Iris pigment epithelial cell (primary cell): ENCODE data around the gene PFDN6.
"Not testable (repeated sequence)": the region's sequence is repeated elsewhere in the genome, so short reads cannot be mapped to it uniquely, and the experiment has no call there.

Source experiments
- DNase-seq: peaks from one replicate; pipeline ENCODE4 v3.0.0-alpha.2; 2011; ENCODE audit warnings: low read depth

Gene PFDN6

DNA sequence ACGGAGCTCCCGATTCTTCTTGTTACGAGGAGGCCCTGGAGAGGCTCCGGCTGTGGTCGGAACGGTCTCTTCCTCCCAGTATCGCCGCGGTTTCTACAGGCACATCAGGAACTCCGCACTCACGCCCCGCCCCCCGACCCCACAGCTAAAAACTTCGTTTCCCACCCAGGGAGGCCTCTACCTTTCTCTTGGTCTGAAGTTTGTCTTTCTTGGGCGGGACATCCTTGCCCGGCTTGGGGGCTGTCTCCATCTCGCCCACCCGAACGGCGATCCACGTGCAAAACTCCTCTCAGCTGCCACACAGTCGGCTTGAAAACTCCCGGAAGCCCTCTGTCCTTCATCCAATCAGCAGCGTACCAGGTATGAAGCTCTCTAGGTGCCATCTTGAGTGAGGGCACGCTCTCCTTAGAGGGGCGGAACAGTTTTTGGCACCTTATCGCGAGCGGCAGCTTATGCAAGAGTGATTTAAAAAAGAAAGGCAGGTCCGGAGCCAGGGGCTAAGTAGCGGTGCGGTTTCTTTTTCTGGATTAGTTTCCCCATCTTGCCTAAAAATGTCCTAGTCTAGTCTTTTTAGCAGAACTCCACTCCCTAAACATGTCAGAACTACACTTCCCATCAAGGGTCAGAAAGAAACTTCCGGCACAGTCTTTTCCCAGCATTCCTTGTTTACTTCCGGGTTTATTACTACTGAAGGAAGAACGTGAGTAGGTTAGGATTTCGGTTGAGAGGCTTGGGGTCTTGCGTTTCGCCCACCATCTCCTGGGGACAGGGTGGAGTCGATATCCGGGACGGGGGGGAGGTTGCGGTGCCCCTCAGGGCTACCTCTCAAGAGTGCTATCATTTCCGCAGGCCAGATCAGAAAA is at the start of gene PFDN6, which contains the start of gene WDR46:
Gene PFDN6 (plus strand): TSS at position 681 of the 863 bp plus-strand sequence. CDS start 256 bp downstream, outside the sequence.
Gene WDR46 (minus strand): TSS at position 319 of the 863 bp plus-strand sequence. CDS start 69 bp downstream, at position 250.
- peak; percentile 95 for DNase-seq

- DNase-seq = no peak
Observed at GRCh38 chr6:33241968-33242367, 47.4 kb upstream of the PFDN6 start.

- no peak for DNase-seq
Observed at GRCh38 chr6:33243476-33243875, 45.9 kb upstream of the PFDN6 start.

GRCh38 chr6:33247977-33248642 is 41.3 kb upstream of the PFDN6 start:
- peak; percentile 82 for DNase-seq

DNA sequence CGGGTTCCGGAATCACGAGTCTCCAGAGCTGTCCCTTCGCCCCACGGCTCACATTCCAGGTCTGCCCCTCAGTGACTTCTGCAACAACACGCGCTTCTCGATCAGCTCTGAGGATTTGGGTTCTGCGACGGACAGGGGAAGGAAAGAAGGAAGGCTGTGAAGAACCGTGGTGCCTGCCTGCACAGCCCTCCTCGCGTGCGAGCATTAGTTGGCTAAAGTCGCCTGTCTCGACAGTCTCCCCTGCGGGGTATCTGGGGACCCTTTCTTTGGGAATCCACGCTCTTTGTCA is 40.8 kb upstream of the PFDN6 start:
- DNase-seq = peak; percentile 50

DNA sequence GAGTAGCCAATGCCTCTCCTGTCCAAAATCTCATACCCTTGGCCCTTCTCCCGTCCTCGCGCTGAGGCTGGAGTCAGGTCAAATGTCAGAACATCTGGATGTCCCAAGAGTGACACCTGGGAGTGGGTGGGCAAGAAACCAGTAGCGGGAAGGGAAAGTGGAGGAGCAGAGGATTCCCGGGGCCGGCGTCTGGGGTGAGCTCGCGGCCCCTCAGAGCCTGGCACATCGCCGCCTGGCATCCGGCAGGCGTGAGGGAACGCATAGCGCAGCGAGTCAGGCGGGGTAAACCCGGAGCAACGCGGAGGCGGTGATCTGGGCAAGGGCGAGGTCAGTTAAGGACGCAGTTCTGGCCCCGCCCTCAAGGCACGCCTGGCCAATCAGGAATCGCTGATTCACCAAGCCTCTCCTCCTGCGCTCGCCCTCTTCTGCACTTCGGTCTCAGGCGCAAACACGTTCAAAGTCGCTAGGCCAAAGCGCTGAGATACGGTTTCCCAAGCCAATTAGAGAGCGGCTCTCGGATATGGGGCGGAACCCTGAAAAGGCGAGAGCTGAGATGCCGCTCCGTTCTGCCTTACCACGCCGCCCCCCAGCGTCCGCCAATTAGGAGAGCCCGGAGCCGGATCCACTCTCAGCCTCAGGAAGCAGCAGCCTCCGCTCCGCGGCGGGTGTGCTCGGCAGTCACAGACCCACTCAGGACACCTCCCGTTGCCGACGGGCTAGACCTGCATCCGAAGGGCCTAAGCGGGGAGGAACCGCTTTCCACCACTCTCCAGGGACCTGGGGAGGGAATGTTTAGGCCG is 40.3 kb upstream of the PFDN6 start:
- DNase-seq = peak; percentile 100

DNA sequence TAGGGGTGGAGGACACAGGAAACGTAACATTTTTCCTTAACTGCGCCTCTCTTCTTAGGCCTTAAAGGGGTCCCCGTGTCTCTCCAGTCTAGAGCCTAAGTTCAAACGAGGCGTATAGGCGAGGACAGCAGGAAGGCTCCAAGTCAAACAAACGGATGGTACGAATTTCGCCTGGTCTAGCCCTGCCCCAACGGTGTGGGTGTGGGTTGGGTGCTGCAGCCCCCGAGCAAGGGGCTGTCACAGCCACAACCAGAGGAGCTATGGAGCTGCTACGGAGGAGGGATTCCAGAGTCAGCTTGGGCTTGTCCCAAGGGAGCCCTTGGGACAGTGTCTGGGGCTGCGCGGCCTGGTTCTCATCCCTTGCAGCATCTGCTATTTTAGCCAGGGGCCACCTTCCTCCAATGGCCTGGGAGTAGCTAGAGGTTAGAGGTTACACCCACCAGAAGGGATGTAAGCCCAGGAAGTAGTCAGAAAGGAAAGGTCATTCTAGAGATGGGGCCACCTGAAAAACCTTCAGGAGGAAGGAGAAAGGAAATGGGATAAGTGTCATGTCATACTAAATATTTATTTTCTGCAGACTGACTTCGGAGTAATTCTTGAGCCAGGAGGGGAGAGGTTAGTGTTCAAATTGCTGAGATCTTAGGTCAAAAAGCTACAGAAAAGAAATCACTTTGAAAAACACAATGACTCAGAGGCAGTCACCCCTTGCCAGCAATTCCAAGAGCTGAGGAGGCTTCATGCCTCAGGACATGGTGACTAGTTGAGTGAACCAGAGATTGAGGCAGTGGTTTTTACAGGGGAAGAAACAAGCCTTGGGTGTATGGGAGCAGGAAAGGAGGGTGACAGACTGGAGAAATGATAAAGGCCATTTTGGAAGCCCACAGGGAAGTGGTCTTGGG is 39.4 kb upstream of the PFDN6 start:
- DNase-seq = peak; percentile 91

- no peak for DNase-seq
Observed at GRCh38 chr6:33250731-33251130, 38.7 kb upstream of the PFDN6 start.

DNA sequence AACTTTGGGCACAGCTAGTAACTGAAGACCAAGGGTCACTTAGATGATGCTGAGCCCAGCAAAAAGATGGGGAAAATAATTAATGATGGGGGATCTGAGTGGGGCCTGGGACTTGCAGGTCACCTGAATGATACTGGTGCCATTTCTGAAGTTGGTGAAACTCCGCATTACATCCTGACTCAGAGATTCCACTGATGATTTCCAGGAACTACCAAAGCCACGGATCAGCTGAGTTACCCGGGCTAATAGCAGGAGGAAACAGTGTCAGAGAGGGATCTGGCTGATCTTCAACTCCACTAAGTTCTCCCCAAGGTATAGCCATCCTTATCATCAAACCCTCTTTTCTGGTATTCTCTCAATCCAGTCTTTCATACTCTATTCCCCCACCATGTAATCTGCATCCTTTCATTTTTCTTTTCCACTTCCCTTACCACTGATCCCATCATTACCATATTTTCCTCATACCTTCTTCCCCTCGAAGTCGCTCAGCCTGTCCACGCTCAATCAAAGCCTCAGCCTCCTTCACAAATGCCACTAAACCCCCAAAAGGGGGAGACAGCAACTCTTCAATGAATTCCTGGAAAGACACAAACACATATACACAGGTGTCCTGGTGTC is 37.9 kb upstream of the PFDN6 start:
- peak; percentile 41 for DNase-seq

DNA sequence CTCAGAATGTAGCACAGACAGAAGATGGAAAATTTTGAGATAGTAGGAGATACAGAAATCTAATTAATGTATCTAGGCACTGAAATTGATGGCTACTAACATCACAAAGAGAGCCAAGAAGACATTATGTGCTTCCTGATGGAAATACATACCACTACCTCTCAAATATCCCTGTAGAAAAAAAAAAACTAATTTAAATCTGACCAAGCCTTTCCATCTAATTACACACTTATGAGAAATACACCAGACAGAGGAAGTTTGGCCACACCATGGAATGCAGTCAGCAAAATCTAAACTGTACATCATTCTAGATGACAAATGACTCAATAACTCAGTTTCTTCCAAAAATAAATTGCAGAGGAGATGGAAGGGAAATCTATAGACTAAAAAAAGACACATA is 36.6 kb upstream of the PFDN6 start:
- DNase-seq = peak; percentile 37

DNA sequence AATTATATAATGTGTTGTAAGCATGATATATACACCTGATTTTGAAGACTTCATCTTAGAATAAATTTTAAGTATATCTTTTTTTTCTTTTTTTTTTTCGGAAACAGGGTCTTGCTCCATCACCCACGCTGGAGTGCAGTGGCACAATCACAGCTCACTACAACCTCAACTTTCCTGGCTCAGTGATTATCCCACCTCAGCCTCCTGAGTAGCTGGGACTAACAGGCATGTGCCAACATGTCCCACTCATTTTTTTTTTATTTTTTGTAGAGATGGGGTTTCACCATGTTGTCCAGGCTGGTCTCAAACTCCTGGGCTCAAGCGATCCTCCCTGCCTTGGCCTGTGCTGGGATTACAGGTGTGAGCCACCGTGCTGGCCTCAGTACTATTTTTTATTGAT is 34.8 kb upstream of the PFDN6 start:
- DNase-seq = no peak

DNA sequence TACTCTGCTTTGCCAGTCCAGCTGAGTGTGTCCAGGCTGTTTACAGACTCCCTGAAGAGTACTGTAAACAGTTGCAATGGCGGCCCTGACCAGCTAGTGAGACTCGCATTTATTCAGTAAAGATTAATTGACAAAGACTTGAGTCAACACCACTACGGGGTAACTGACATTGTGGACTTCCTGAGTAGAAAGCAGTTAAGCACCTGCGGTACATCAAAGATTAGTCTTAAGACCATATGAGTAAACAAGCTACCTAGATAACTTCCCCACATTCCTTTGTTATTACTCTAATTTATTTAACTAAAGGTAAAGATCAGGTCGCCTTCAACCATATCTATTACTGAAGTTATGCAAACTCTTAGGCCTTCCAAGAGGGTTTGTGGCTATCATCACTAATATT is 30.4 kb upstream of the PFDN6 start:
- no peak for DNase-seq

- not testable (repeated sequence) for DNase-seq
Observed at GRCh38 chr6:33262490-33262889, 26.9 kb upstream of the PFDN6 start.

DNA sequence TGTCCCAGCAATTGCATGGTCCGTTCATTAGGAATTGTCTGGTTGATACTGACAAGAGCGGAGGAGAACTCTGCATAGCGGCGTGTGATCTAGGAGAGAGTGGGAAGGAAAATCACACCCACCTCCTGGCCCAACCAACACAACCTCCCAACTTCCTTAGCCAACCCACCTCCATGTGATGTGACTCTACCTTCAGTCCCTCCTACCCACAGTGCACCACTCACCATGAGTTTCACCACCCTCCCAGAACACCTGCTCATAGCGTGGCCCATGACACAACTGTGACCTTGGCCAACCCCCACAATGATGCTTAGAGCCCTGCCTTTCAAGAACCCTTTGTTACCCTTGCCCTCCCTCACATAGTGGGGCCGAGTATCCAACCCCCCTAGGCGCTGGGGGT is 25.4 kb upstream of the PFDN6 start:
- no peak for DNase-seq

- DNase-seq = no peak
Observed at GRCh38 chr6:33271117-33271467, 18.3 kb upstream of the PFDN6 start.

- DNase-seq = peak; percentile 99
Observed at GRCh38 chr6:33271468-33272274, 17.7 kb upstream of the PFDN6 start, which contains the start of the genes RPS18 and VPS52. Gene RPS18, plus strand, starts transcription at chr6:33272075. Its CDS starts 45 bp downstream, at chr6:33272120. Gene VPS52, minus strand, starts transcription at chr6:33271876. Its CDS starts 201 bp downstream, at chr6:33271675.

DNA sequence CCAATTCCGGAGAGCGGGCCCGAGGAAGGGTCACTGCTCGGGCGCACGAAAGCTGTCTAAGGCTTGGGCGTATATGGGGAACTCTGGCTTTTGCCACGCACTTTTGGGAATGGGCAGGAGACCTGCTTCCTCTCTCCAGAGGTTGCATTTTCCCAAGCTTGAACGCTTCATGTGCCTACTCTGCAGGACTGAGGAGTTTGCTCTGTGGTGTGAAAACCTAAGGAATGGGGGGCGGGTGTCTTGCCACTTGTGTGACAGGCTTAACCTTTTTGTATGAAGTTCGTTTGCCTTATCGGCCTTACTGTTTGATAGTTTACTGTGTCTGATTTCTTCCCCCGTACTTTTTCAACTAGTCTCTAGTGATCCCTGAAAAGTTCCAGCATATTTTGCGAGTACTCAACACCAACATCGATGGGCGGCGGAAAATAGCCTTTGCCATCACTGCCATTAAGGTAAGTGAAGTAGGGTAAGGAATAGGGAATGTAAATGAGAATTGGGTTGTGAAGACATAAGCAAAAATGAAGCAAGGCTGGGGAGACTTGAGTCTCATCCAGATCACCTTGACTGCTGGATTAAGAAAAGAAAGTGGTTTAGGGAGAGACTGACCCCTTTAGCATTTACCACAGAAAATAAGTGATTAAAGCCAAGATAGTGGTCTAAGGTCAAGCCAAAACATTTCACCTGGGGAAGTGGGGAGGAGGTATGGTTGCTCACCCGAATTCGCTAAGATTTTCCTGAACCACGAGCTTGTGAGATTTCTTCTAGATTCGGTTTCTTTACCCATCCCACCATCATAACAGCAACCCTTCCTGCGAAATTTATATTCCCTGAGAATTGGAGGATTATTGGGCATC is 16.9 kb upstream of the PFDN6 start:
- no peak for DNase-seq

DNA sequence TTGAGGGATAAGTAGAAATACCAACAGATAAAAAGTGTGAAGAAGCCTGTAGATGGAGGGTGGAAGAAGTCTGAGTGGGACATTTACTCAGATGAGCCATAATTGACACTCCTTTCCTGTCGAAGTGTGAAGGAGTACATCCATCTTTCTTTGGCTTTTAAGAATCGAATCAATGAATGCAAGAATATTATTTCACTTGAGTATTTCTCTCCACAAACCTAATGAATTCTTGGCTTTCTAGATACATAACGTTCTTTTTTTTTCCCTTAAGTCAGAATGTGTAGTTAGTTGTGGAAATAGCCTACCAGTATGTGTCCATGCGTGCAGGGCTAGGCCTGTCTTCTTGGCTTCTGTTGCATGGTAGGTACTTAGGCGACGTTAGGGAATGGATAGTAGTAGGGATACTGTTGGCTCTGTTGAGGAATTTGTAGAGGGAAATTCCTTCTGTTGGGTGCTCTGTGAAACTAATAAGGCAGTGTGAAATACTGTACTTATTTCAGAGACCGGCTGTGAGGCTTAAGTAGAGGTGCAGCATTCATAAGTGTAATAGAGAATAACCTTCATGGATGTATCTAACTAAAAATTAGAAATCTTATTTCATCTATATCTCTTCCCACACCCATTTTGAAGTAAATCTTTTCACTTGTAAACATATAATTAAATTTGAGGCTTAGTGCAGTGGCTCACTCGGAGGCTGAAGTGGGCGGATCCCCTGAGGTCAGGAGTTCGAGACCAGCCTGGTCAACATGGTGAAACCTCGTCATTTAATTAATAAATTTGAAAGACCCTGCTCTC is 16.1 kb upstream of the PFDN6 start:
- no peak for DNase-seq
